Measurements from ENCODE around the gene CEBPA.
A peak's percentile ranks its signal among the peaks of the same experiment; 100 is the strongest.
"Not testable (repeated sequence)": the region's sequence is repeated elsewhere in the genome, so short reads cannot be mapped to it uniquely, and the experiment has no call there.

Gene CEBPA

DNA sequence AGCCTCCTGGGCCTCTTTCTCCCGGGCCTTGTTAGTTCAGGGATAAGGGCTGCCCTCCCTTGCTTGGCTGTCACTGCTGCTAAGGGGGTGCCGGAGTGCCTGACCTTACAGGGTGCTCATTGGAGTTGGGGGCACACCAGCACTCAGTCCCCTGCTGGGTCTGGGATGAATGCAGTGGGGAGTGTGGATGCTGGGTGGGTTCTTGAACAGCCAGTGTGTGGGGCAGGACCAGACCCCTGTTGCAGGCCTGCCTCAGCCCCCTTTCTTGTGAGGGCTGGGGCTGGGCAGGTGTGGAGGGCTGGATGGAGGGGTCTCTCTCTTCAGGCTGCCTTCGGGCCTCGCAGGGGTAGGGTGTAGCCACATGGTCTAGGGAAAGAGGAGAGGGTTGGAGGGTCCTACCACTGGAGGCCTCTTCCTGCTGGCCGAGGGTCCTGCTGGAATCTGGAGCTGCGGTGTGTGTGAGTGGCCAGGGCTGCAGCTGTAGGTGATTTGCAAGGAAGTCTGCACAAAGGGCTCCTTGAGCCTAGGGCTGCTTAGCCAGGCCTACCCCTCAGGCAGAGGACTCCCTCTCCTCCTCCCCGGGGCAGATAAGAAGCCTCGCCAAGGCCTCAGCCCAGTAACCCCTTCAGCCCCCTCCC, 3.2 kb downstream of the CEBPA start:
- DNase-seq, result no peak

DNA sequence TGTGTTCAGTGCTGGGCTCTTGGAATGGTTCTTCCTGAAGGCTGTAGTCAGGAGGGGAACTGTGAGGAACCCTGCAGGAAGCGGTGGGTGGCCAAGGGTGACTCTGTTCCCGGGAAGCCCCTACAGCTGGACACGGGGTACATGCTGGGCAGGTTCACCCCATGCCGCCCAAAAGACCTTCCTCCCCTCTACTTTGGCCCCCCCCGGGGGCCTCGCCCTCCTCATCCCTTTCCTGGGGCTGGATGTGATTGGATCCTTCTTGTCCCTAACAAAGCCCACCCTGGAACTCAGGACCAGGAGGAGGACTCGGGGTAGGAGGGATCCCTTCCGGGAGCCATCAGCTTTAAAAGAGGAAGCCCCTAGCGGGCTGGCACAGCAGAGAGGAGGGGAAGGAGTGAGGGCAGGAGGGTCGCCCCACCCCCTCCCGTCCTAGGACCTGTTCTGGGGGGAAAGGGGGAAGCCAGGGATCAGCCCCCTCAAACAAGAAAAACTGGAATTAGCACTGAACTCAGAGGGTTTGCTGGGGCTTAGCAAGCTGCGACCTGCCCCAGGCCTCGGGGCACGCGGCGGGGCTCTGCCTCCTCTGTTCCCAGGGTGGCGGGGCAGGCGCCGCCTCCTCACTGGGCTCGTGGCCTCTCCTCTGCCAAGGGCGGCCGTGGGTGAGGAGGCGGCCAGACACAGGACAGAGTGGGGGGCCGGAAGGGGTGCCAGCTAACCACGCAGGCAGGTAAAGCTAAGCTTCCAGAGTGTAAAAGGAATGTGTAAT, 4.0 kb downstream of the CEBPA start:
- no peak for DNase-seq

DNA sequence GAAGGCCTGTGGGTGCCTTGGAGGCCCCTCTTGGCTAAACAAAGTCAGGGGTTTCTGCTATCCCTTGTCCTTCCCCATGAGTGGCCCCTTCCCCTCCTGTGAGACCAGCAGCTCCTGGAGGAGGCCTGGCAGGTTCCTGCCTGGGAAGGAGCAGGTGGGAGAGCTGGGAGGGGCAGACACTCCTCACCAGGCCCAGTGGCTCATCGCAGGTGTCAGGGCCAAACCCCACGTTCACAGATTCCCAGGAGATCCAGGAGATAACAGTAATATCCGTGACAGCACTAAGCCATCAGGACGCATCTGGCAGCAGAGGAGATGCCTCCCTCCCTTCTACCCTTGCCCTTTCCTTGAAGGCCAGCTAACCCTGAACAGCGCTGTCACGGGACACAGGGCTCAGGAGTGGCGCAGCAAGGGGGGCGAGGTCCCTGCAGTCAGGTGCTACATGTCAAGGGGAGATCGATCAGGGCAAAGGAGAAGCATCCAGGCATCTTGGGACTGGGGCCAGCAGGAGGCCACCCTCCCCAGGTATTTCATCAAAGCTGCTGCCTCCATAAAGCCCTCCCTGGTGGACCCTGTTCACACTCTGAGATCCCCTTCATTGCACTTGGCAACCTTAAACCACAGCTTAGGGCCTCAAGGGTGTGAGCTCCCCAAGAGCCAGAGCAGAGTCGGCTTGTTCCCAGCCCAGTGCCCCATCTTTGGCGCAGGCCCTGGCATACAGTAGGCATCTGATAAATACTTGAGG, 4.8 kb downstream of the CEBPA start:
- no peak for DNase-seq

DNA sequence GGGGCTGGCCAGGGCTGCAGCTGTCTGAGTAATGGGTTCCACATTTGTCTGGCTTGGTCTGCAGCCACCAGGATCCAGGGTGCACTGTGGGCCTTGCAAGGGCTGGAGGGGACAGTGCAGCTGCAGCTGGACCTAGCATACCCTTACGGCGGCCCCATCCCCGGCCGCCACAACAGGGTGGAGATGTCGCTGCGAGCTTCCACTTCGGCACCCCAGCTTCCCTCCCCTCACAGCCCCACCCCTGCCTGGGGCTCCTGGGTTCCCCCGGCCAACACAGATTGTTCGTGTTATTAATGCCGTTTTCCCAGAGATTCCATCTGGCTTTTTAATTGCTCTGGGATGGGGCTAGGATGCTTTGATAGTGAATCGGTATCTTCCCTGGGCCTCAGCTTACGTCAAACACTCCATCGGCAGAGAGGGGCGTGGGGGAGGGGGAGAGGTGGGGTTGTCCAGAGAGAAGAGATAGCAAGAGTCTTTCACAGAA, 5.8 kb downstream of the CEBPA start:
- no peak for DNase-seq

DNA sequence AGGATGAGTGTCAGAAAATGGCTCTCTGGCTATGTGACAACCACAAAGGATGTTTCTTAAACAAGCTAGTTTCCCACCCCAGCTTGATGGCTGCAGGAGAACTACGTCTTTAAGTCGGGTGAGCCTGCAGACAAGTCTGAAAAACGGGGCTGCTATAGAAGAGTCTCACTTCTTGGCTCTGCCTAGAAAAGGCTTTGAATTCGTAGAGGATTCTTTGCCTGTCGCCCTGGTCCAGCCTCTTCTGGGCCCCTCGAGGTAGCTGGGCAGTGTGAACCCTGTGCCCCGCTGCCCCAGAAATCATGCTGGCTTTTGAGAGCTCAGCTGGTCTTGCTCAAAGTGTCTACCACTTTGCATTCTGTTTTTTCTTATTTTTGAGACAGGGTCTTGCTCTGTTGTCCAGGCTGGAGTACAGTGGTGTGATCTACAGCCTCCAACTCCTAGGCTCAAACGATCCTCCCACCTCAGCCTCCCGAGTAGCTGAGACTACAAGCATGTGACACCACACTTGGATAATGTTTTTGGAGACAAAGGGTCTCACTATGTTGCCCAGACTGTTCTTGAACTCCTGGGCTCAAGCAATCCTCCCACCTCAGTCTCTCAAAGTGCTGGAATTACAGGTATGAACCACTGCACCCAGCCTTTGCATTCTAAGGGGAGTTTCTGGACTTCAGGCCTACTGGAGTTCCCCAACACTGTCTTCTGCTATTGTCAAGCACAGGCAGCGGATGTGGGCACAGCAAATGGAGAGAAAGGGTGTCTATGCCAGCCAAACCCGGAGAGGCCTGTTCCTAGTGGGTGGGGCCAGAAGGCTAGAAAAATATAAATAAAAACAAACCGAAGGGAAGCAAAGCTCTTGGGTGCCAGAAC, 6.5 kb downstream of the CEBPA start:
- no peak for DNase-seq

DNA sequence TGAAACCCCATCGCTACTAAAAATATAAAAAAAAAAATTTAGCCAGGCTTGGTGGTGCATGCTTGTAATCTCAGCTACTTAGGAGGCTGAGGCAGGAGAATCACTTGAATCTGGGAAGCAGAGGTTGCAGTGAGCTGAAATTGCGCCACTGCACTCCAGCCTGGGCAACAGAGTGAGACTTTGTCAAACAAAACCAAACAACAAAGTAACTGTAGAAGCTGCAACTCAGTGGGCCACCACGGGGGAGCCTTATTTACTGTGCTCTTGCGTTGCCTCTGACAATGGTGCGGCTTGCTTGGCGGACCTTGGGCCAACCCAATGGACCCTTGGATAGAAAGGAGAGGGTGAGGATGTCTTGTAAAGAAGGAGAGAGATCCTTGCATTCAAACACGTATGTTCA, 7.3 kb downstream of the CEBPA start:
- DNase-seq, result not testable (repeated sequence)

DNA sequence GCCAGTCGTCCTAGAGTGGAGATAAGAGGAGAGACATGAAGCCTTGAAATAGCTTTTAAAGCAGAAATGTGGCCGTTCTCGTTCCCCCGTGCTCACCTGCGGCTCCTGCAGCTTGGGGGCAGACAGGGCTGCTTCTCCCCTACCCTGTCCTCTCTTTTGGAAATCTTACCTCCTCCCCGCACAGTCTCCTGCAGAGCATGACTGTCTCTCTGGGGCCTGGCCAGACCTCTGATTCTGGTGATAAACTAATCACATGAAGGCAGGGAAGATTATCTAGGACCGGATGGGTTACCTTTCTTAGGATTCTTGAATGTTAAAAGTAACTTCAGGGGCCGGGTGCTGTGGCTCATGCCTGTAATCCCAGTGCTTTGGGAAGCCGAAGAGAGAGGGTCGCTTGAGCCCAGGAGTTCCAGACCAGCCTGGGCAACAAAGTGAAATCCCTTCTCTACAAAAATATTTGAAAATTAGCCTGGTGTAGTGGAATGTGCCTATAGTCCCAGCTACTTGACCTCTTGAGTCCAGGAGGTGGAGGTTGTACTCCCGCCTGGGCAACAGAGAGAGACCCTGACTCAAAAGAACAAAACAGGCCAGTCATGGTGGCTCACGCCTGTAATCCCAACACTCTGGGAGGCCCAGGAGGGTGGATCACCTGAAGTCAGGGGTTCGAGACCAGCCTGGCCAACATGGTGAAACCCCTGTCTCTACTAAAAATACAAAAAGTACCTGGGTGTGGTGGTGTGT, 8.1 kb downstream of the CEBPA start:
- DNase-seq, result no peak

DNA sequence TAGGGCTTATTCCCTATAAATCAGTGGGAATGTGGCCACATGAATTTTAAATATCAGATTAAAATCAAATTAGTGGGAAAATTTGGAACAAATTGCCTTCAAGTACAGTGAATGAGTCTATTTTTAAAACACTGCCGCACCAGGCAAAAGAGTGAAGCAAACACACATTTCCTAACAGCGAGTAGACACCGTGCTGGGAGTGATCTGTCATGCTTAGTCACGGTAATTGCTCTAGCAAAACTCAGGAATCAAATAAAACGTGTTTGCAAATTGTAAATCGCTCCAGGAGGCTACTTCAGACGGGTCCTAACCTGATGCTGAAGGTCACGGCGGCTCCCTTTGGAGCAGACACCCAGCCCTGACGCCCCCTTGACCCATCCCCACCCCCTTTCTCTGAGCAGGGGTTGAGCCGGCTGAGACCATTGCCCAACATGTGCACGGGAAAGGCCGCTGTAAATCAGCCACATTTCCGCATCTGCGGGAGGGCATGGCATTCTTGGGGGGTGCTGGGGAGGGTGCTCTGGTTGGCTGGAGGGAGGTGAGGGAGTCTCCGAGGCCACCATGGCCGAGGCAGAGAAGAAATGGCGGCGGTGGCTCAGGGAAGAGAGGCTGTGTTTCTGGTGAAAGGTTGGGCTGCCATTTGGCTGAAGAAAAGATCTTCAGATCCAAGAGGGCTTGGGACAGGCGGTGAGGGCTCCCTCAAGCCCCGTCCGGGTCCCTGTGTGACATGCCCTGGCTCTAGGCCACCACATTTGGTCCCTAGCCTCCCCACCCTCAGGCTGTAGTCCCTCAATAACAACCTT, 8.9 kb downstream of the CEBPA start:
- DNase-seq, result peak; percentile 84

DNA sequence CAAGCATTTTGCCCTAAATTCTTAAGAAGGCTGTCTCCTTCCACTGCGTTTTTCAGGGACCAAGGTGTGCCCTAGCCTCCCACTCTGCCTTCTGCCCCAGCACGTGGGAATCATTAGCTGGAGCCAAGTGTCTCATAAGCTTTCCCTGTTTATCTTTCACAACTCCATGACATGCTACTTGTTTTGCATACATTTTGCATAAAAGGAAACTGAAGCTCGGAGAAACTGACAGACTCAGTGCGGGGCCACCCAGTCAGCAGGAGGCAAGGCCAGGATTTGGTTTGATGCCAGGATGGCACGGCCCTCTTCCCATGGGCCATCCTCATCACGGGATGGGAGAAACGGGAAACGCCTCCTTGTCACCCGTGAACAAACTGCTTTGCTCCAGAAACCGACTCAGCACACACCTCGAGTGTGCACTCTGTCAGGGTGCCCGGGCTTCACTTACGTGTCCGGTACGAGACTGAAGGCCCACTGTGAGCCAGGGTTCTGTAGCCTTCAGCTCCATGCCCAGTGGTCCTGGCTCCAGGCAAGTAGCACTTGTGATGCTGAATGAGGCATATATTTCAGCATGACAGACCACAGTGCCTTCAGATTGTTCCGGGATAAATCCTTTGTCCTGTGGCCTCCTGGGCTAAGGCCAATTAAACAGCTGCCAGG, 9.6 kb downstream of the CEBPA start:
- peak; percentile 78 for DNase-seq

DNA sequence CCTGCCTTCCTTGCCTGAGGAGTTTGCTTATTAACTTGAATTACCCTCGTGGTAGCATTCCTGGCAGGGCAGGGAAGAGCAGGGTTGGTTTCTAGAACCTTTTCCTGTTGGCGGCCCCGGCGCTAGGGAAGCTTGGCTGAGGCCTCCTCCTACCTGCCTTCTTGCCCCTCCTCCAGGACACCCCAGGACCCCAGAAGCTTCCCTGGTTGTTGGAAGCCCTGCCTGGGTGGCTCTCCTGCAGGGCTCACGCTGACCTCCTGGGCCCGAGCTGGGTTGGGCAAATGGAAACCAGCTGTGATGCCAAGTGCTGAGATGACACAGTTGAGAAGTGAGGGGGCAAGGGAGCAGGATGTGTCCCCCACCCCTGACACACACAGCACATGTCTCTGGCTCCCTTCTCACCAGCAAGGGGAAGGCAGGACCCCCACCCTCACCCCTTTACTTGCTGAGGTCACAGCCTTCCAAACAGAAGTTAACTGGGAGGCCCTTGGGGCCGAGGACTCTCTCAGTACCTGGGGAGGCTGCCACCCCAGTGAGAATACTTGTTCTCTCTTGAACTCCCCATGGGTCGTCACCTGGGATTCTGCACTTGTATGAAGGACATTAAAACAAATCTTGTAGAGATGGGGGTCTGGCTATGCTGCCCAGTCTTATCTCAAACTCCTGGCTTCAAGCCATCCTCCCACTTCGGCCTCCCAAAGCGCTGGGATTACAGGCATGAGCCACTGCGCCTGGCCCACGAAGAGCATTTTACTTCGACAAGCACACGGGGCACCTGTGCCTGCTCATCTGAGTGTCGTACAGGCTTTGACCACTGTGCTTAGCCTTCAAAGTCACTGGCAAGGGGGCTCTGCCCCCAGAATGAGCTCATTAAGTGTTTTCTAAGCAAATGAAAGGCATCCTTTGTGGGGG, 10.5 kb downstream of the CEBPA start:
- DNase-seq, result no peak

DNA sequence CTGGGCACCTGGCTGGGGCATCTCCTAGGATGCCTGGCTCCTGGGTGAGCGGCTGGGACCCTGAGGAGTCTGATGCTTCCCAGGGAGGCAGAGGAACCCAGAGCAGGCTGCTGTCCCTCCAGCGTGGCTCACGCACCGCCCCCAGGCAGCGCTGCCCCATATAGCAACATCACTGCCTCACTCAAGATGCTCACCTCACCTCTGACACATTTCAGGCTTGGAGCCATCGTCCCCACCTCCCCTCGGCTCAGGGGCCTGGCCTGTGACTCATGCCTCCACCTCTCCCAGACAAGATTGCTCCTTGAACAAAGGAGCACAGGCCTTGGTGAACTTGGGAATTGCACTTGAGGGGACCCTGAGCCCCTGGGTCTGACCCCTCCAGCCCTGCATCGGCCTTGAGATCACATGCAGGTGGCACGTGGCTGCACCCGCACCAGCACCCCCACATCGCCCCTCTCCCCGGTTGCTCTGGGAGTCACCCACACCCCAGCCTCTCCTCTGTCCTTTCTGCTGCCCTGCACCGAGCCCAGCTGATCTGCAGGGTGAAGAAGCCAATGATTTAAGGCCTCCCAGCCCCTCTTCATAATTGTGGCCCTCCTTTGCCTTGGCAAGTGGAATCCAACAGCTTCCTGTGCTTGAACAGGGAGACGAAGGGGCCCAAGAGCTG, 11.2 kb downstream of the CEBPA start:
- no peak for DNase-seq

DNA sequence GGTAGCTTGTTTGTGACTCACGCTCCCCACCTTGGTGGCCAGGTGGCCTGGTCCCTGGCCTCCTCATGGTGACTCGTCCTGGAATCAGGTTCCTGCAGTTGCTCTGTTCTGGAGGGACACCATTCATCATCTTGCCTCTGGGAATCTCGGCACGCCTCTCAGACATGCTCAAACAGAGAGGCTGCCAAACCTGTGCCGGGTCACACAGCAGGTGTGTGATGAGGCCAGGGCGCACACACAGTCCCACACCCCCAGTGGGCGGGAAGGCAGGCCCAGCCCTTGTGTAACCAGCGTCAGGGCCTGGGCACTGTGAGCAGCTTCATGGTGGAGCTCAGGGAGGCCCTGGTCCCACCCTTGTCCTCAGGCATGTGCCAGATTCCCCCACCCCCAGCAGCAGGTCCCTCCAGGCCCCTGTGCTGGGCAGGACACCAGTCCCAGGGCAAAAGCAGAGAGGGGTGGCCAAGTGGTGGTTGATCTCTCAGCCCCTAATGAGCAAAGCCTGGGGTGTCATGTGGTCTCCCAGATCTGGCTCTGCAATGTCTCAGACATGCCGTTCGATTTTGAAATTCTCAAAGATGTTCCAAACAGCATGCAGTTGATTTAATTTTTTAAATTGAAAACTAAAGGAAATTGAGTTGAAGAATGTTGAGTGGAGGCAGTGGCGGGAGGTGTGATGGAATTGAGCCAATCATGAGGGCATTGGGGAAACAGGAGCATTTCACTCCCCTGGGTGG, 12.1 kb downstream of the CEBPA start:
- no peak for DNase-seq

DNA sequence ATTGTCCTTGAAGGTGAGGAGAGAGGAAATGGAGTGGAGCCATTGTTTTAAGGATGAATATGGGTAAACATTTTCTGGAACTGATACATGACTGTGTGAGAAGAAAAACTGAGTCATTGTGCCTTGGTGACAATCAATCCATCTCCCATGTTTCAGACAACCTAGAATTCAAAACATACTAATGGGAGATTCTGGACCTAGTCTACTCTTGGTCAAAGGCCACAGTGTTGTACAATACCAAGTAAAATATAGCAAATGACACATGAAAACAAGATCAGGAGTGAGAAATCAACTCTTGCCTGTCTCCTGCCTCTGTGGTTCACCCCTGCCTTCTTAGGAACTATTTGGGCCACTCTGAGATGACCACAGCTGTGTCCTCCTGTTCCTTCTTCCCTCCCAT, 13.1 kb downstream of the CEBPA start:
- no peak for DNase-seq

DNA sequence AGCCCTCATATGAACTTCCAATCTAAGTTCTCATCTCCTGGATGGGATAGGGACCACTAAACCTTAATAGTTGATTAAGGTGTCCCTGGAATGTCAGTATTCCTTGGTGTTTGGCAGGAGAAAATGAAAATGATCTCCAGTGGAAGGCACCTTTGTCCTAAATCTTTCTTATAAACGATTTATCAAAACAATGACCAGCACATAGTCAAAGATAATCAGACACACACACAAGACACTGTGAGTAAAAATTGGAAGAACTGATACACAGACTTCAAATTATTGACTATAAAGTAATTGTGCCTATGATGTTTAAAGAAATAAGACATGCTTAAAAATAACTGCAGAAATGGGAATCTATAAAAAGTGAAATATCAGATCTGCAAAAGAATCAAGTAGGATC, 13.7 kb downstream of the CEBPA start:
- DNase-seq, result no peak

DNA sequence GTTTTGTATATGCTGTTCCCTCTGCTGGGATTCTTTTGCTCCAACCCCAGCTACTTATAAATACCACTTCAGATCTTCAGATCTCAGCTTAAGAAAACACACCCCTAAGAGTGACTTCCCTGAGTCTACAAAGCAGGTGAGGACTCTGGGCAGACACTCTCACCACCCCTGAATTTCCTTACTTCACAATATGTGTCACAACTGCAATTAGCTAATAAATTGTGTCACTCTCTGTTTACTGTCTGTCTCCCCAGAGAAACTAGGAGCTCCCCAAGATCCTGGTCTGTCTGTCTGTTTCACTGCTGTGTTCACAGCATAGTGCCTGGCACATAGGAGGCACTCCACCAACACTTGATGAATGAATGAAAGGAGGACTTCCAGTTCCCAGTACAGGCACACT, 14.4 kb downstream of the CEBPA start:
- DNase-seq, result no peak

DNA sequence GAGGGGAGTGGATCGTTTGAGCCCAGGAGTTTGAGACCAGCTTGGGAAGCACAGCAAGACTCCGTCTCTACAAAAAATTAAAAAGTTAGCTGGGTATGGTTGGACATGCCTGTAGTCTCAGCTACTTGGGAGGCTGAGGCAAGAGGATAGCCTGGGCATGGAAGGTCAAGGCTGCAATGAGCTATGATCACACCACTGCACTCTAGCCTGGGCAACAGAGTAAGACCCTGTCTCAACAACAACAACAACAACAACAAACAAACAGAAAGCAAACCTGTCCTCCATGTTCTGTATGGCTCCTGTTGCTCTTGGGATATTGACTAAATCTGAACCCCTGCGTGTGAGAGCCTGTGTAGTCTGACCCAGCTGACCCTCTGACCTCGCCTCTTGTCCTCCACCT, 14.9 kb downstream of the CEBPA start:
- DNase-seq, result no peak

DNA sequence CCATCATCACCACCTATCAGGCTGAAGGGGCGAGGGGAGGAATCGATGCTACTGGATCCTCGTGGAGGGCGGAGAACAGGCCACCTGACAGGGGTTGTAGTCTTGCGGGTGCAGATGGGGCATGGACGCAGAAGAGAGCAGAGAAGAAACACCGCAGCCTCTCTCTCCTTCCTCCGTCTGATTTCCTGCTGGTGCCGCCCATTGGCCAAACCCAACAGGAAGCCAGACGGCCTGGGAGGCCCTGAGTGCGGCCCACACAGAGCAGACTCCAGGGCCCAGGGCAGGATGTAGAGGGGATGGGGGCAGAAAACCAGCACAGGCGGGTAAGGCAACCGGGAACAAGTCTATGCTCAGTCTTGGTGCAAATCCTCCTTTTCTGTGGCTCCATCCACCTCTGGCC, 15.4 kb downstream of the CEBPA start:
- DNase-seq, result no peak

DNA sequence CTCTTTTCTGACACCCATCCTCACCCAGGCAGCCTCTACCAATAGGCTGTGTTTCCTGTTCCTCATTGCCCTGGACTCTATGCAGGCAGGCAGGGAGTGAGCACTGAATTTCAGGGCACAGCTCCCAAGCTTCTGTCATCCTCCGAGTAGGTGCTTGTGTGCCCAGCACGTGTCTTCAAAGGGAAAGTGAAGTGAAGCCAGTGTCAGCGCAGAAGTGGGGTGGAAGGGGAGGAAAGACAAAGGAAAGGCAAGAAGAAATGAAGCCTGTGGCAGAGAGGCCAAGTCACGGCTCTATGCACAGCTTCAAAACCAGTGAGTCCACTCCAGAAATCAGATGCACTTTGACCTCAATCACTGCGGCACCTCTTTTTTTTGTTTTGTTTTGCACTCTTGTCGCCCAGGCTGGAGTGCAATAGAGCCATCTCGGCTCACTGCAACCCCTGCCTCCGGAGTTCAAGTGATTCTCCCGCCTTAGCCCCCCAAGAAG, 16.9 kb downstream of the CEBPA start:
- no peak for DNase-seq

Measured in NCI-H345 (cell line).